ENCODE measurements around the gene RNF113B.

The RNF113B gene

DNA sequence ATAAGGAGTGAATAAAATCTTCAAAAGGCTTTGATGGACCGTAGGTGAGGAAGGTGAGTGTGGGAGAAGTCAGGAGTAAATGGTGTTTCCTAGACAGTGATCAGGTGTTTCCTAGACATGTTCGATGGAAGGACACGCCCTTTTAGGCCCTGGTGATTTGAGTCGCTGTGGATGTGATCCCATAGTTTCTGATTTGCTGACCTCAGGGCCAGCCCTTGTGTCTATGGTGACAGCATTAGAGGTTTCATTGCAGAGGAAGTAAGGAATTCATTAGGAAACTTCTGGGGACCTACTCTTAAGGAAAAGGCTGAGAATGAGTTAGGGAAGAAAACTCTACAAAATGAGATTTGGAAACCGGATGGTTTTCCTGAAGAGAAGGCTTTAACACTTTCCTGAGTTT lies 31.5 kb upstream of the RNF113B start:
- ChIA-PET POLR2A (ENCODE audit: low non-redundant PET) (no interaction called here), CTCF (interaction anchor here (0.7 kb wide), 1 partner anchor 24 kb away, joined by 3 read pairs; no protein-coding TSS in a partner anchor)
- TF ChIP-seq, protein P1, sequence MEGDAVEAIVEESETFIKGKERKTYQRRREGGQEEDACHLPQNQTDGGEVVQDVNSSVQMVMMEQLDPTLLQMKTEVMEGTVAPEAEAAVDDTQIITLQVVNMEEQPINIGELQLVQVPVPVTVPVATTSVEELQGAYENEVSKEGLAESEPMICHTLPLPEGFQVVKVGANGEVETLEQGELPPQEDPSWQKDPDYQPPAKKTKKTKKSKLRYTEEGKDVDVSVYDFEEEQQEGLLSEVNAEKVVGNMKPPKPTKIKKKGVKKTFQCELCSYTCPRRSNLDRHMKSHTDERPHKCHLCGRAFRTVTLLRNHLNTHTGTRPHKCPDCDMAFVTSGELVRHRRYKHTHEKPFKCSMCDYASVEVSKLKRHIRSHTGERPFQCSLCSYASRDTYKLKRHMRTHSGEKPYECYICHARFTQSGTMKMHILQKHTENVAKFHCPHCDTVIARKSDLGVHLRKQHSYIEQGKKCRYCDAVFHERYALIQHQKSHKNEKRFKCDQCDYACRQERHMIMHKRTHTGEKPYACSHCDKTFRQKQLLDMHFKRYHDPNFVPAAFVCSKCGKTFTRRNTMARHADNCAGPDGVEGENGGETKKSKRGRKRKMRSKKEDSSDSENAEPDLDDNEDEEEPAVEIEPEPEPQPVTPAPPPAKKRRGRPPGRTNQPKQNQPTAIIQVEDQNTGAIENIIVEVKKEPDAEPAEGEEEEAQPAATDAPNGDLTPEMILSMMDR (conservative IDR thresholded peaks at IDR 0.05; ENCODE audit: low read depth), result no peak
- no peak overlapping the region for H3K27ac ChIP-seq
- no peak for DNase-seq (ENCODE audit: low spot score)

DNA sequence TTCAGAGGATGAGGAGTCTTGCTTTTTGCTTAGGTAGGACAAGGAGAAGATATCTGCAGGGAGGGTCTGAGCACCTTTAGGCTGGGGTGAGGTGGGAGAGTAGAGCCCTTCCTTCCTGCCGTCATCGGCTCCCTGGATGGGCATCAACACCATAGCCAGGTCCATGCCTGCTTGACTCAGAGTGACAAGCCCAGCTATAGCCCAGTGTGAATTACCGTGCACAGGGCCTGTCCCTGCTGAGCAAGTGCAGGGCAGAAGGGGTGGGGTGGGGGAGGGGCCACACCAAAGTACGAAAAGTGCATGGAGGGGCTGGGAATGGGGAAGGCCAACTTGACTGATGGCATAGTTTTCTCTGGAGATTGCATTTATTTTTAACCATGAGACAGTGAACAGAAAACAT lies 30.3 kb upstream of the RNF113B start:
- ChIA-PET CTCF (no interaction called here), POLR2A (ENCODE audit: low non-redundant PET) (no interaction called here)
- H3K27ac ChIP-seq, result no peak overlapping the region
- DNase-seq (ENCODE audit: low spot score), result no peak
- TF ChIP-seq, protein P1 (conservative IDR thresholded peaks at IDR 0.05; ENCODE audit: low read depth), result no peak

DNA sequence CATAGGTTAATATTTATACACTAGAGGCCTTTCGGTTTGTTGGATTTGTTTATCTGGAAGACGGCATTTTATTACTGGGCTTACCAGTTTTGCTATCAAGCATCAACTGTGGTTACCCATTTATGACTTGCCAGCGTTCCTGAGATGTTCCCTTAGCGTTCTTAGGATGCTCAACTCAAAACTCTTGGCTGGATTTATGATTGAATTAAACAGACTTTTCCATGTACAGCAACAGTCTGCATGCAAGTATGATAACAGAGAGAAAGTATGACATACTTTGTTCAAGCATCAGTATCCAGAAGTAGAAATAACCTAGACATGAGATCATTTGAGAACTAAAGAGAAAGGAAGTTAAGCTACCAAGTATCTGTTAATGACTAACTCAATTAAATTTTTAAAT lies 29.9 kb upstream of the RNF113B start:
- TF ChIP-seq, protein P1 (conservative IDR thresholded peaks at IDR 0.05; ENCODE audit: low read depth), result no peak
- POLR2A ChIA-PET (ENCODE audit: low non-redundant PET), result no interaction called here
- no peak for DNase-seq (ENCODE audit: low spot score)
- no peak overlapping the region for H3K27ac ChIP-seq
- CTCF ChIA-PET, result no interaction called here

DNA sequence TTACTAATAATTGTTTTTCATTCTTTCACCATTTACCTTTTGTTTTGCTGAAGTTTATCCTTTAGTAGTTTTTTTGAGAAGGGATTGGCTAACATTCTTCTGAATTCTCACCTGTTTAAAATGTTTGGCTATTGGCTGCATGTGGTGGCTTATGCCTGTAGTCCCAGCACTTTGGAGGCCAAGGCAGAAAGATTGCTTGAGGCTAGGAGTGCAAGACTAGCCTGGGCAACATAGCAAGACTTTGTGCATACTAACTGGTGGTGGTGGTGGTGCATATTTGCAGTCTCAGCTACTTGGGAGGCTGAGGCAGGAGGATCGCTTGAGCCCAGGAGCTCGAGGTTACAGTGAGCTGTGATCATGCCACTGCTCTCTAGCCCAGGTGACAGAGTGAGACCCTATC lies 27.5 kb upstream of the RNF113B start:
- POLR2A ChIA-PET (ENCODE audit: low non-redundant PET), result no interaction called here
- TF ChIP-seq, protein P1 (conservative IDR thresholded peaks at IDR 0.05; ENCODE audit: low read depth), result no peak
- DNase-seq (ENCODE audit: low spot score), result no peak
- CTCF ChIA-PET, result interaction anchor here (0.6 to 0.7 kb wide), 2 partner anchors 11 to 57 kb away, joined by 3 to 9 read pairs; no protein-coding TSS in a partner anchor
- H3K27ac ChIP-seq, result no peak overlapping the region

DNA sequence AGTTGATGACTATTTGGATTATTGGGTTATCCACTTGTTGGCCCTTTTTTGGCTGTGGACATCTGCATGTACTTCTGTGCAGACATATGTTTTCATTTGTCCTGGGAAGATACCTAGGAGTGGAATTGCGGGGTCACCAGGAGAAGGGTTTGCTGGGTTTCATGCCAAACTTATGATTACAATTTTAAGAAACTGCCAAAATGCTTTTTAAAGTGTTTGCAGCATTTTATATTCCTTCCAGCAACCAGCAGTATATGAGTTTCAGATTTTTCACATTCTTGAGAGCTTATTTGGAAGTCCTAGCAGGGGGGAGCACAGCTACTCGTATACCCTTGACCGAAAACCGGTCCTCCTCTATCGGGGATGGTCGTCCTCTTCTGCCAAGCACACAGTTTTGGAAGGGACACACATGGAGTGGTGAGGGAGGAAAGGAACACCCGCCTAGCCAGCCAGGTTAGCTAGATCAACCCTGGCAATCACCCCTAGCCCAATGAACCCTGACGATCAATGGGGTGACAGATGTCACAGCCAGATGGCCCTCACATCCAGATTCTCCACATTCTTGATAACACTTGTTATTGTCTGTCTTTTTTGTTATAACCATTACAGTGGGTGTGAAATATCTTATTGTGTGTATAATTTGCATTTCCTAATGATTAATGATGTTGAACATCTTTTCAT lies 26.7 kb upstream of the RNF113B start:
- DNase-seq (ENCODE audit: low spot score), result no peak
- POLR2A ChIA-PET (ENCODE audit: low non-redundant PET), result no interaction called here
- H3K27ac ChIP-seq, result no peak overlapping the region
- CTCF ChIA-PET, result interaction anchor here (0.7 kb wide), 1 partner anchor 401 kb away, joined by 3 read pairs; no protein-coding TSS in a partner anchor
- TF ChIP-seq, protein P1 (conservative IDR thresholded peaks at IDR 0.05; ENCODE audit: low read depth), result no peak

DNA sequence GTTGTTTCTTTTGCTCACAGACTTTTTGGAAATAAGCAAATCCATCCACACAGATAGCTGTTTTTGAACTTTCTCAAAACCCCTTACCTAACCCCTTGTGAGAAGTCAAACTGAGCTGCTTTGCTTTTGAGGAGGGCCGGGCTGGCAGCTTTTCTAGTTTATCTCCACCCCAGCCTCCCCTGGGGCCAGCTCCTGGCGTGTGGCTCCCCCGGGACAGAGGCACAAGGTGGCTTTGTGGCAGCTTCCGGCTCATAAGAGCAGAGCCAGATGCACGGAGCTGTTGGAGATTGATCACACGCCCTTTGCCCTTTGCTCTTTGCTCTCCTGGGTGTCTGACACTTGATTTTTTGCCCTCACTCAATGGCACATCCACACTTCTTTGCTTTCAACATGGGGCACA lies 24.9 kb upstream of the RNF113B start:
- TF ChIP-seq, protein P1 (conservative IDR thresholded peaks at IDR 0.05; ENCODE audit: low read depth), result no peak
- no peak overlapping the region for H3K27ac ChIP-seq
- ChIA-PET POLR2A (ENCODE audit: low non-redundant PET) (no interaction called here), CTCF (no interaction called here)
- DNase-seq (ENCODE audit: low spot score), result no peak
